Measurements from ENCODE around the gene VPS41. TPM values are rescaled to one million over a fixed set of nuclear protein-coding genes. Genes with fewer than 3 reads are reported as not detected.

The VPS41 gene
- total RNA-seq, 1 experiment from 2014 or later = 92.3 TPM

DNA sequence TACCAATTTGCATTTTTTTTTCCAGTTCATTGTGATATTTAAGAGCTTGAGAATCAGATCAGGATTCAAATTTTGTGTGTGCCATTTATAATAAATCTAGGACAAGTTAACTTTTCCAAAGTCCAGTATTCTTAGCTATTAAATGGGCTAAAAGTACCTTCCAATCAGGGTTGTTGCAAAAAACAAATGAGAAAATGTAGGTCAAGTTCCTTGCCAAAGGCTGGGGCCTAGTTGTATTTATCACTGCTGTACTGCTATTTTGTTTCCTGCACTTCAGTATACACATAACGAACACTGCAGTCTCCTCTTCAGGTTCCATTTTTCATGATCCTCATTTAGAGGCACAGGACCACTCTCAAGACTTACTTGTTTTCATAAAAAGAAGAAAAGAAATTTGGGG, 7.4 kb upstream of the VPS41 start:
- Histone ChIP-seq H3K9me3 (ENCODE audit: insufficient read depth, low read depth) (no peaks in the 10 kb centered on the region), H3K27me3 (ENCODE audit: insufficient read depth, low read depth) (no peaks in the 10 kb centered on the region), H2AFZ (no peak overlapping the region), H4K20me1 (ENCODE audit: insufficient read depth) (no peaks in the 10 kb centered on the region), H3F3A (ENCODE audit: insufficient read depth, low read depth) (no peaks in the 10 kb centered on the region), H3K4me3 (no peak overlapping the region), H3K9me2 (ENCODE audit: insufficient read depth) (no peaks in the 10 kb centered on the region), H3K79me2 (ENCODE audit: low read depth) (no peaks in the 10 kb centered on the region), H3K27ac (no peak overlapping the region), H3K36me3 (ENCODE audit: low read depth) (no peaks in the 10 kb centered on the region), H3K4me1 (replicated peaks; ENCODE audit: insufficient read depth) (0 out of 2 replicates have a peak, but pooled peaks cover 9% of the 10 kb centered on the region), H3K4me2 (no peak overlapping the region)
- TF ChIP-seq, protein P1, sequence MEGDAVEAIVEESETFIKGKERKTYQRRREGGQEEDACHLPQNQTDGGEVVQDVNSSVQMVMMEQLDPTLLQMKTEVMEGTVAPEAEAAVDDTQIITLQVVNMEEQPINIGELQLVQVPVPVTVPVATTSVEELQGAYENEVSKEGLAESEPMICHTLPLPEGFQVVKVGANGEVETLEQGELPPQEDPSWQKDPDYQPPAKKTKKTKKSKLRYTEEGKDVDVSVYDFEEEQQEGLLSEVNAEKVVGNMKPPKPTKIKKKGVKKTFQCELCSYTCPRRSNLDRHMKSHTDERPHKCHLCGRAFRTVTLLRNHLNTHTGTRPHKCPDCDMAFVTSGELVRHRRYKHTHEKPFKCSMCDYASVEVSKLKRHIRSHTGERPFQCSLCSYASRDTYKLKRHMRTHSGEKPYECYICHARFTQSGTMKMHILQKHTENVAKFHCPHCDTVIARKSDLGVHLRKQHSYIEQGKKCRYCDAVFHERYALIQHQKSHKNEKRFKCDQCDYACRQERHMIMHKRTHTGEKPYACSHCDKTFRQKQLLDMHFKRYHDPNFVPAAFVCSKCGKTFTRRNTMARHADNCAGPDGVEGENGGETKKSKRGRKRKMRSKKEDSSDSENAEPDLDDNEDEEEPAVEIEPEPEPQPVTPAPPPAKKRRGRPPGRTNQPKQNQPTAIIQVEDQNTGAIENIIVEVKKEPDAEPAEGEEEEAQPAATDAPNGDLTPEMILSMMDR (conservative IDR thresholded peaks at IDR 0.05) = no peak
- TF ChIP-seq EZH2 (IDR thresholded peaks at IDR 0.05; ENCODE audit: low read depth) = no peak
- POLR2A ChIA-PET (ENCODE audit: unreplicated experiment) = no interaction called here
- intact Hi-C loops (cut with micrococcal nuclease; ENCODE audit: unreplicated experiment) = no loop called here
- BruUV-seq (replicated peaks) = no TSS peak
- DNase-seq = no peak
- CTCF ChIA-PET = no interaction called here

DNA sequence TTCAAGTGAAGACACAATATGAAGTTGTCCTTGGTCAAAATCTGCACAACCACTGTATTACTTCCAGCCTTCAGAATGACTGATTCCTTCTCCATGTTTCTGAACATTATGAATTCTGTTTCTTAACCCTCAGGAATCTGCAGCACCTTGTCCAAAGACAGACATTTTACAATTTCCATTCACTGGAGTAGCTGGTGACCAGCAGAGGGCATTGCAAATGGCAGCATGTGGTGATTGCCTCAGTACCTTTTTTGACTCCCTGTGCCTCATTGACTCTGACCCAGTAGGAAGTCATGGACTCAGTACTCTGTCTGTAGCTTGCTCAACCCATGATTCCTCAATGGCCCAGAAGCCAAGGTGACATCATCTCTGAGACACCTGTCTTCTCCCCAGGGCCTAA, 879 bp upstream of the VPS41 start:
- H3K9me3 ChIP-seq (ENCODE audit: insufficient read depth, low read depth) = no peaks in the 10 kb centered on the region
- TF ChIP-seq, protein P1 (conservative IDR thresholded peaks at IDR 0.05) = no peak
- TF ChIP-seq EZH2 (IDR thresholded peaks at IDR 0.05; ENCODE audit: low read depth) = no peak
- no peak overlapping the region for H3K4me3 ChIP-seq
- no peak overlapping the region for H3K4me2 ChIP-seq
- no peaks in the 10 kb centered on the region for H3K27me3 ChIP-seq (ENCODE audit: insufficient read depth, low read depth)
- BruUV-seq (replicated peaks) = no TSS peak
- H4K20me1 ChIP-seq (ENCODE audit: insufficient read depth) = no peaks in the 10 kb centered on the region
- H3K9me2 ChIP-seq (ENCODE audit: insufficient read depth) = no peaks in the 10 kb centered on the region
- peaks cover 20% of the 10 kb centered on the region for H3K4me1 ChIP-seq (replicated peaks; ENCODE audit: insufficient read depth)
- H3F3A ChIP-seq (ENCODE audit: insufficient read depth, low read depth) = no peaks in the 10 kb centered on the region
- no peak overlapping the region for H2AFZ ChIP-seq
- CTCF ChIA-PET = no interaction called here
- intact Hi-C loops (cut with micrococcal nuclease; ENCODE audit: unreplicated experiment) = loop anchor here (2.0 kb wide), 1 partner anchor 47 kb away; no protein-coding TSS in a partner anchor
- DNase-seq = no peak
- no peaks in the 10 kb centered on the region for H3K36me3 ChIP-seq (ENCODE audit: low read depth)
- POLR2A ChIA-PET (ENCODE audit: unreplicated experiment) = no interaction called here
- H3K27ac ChIP-seq = no peak overlapping the region
- H3K79me2 ChIP-seq (ENCODE audit: low read depth) = peaks cover 28% of the 10 kb centered on the region

DNA sequence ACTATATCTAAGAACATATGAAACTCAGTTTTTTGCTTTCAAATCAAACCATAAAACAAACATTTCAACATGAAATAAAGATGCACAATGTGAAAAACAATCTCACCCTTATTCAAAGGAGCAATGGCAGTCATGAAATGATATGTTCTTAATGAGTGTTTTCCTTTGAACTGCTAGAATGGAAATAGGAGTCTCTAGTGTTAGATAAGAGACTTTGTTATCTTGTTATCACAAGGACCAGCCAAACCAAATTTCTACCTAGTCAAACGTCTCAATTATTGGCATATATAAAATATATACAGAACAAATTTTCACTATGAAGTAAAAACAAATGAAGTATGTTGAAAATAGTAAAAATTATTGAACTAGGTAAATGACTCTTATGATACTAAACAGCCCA, 1.2 kb downstream of the VPS41 start:
- TF ChIP-seq, protein P1 (conservative IDR thresholded peaks at IDR 0.05) = no peak
- TF ChIP-seq EZH2 (IDR thresholded peaks at IDR 0.05; ENCODE audit: low read depth) = no peak
- Histone ChIP-seq H2AFZ (no peak overlapping the region), H3K4me2 (peak overlapping the region; percentile 94), H3K9me2 (ENCODE audit: insufficient read depth) (no peaks in the 10 kb centered on the region), H3K9me3 (ENCODE audit: insufficient read depth, low read depth) (no peaks in the 10 kb centered on the region), H4K20me1 (ENCODE audit: insufficient read depth) (no peaks in the 10 kb centered on the region), H3K27me3 (ENCODE audit: insufficient read depth, low read depth) (no peaks in the 10 kb centered on the region), H3K36me3 (ENCODE audit: low read depth) (no peaks in the 10 kb centered on the region), H3K4me3 (peak overlapping the region; percentile 83), H3K79me2 (ENCODE audit: low read depth) (peaks cover 28% of the 10 kb centered on the region), H3K4me1 (replicated peaks; ENCODE audit: insufficient read depth) (peaks cover 15% of the 10 kb centered on the region), H3F3A (ENCODE audit: insufficient read depth, low read depth) (no peaks in the 10 kb centered on the region), H3K27ac (no peak overlapping the region)
- POLR2A ChIA-PET (ENCODE audit: unreplicated experiment) = no interaction called here
- CTCF ChIA-PET = no interaction called here
- no TSS peak for BruUV-seq (replicated peaks)
- intact Hi-C loops (cut with micrococcal nuclease; ENCODE audit: unreplicated experiment) = loop anchor here (2.0 kb wide), 1 partner anchor 45 kb away; no protein-coding TSS in a partner anchor
- DNase-seq = no peak

All from PC-9 (cell line).